Measurements from ENCODE around the gene NECAB3.
"Not testable (repeated sequence)": the region's sequence is repeated elsewhere in the genome, so short reads cannot be mapped to it uniquely, and the experiment has no call there.

The NECAB3 gene

DNA sequence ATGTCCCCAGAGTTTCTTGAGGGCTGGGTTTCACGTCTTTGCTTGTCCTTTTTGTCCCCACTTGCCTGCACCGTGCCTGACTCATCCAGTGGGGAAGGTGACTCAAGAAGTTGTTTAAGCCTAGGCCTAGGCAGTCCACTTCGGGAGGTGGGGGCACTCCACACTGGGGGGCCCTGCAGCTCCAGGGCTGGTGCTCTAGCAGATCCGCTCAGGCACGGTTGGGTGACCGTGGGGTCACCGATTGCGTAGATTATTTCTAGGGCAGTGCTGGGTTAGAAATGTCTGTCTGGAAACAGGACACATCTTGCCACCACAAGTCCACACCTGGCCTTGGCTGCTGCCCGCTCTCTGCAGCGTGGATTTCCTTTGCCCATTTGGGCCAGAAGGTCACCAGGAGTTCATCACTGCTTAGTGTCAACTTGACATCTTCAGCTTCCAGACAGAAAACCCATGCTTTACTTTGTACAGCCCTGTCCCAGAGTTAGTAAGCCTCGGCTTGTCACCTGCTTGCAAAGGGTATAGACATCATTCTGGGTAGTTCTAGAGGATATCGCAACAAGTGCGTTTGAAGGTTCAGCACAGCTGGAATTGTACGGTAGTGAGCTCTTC is 25.7 kb downstream of the NECAB3 start:
- no peak for DNase-seq

DNA sequence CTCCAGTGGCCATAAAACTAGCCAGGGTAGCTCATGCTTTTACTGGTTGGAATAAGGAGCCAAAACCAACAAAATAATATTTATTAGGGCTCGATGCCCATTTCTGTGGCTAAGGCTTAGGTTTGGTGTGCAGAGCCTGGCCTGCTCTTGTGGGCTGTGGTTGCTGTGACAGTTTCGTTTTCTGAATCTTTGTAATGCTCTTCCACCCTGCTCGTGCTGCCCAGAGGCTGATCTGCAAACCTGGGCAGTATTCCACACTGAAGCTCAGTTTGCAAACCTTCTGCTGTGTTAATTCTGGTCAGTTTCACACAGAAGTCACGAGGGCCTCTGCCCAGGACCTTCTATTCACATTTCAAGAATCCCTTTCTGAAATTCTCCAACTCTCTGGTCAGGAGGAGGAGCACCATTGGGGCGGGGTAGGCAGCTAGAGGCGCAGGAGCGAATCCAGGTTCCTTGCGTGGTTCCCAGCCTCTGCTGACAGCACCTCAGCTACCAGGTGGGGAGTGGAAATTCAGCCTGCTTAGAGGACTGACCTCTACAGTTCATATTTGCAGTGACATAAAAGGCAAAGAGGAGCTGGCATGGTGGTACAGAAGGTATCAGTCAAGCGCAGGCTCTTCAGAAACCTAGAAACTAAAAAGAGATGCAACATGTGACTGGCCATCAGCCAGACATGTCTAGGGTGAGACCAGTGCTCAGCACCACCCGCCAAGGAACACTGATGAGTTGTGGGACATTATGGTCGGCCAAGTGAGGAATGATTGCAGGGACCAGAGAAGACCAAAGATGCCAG is 26.4 kb downstream of the NECAB3 start:
- no peak for DNase-seq

DNA sequence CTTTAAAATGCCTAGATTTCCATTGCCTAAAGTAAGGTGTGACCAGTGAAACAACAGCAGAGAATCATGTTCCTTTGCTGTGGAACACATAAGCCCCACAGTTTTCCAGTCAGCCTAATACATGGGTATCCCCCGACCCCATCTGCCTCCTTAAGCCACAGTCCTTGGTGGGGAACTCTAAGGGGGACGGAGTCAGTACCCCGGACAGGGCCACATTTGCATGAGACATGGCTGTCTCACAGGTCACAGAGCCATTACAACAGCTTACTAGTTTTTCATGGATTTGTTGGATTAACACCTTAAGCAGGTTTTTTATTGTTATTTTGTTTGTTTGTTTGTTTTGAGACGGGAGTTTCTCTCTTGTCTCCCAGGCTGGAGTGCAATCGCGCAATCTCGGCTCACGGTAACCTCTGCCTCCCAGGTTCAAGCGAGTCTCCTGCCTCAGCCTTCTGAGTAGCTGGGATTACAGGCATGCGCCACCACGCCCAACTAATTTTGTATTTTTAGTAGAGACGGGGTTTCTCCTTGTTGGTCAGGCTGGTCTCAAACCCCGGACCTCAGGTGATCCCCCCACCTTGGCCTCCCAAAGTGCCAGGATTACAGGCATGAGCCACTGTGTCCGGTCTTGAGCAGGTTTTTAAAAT is 27.1 kb downstream of the NECAB3 start:
- not testable (repeated sequence) for DNase-seq

DNA sequence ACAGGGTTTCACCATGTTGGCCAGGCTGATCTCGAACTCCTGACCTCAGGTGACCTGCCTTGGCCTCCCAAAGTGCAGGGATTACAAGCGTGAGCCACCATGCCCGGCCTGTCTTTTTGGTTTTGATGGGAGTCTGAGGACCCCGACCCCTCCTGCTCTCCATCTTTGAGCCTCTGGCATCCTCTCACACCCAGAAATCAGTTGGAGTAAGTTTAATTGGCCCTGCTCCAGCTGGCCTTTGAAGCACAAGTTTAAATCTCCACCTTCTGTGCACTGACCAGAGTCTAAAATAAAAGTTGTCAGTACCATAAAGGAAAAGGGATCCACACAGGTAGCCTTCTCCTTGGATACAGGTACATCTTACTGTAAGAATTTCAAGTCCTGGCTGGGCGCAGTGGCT is 28.0 kb downstream of the NECAB3 start:
- DNase-seq = no peak

DNA sequence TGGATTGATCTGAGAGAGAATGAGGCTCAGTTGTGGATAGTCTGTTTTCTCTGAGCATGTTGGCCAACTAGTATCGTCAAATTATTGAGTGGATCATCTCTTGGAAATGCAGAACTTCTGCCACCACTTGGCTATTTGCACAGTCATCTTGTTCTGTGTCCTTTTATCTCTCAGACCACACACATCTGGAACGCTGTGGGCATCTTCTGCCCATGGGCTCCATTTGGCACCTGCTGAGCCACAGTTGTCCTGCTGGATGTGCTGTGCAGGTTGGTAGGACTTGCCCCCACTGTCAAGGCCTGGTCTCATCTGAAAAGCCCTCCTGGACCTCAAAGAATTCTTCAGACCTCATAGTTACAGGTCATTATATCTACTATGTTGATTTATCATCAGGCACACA is 28.8 kb downstream of the NECAB3 start:
- no peak for DNase-seq

DNA sequence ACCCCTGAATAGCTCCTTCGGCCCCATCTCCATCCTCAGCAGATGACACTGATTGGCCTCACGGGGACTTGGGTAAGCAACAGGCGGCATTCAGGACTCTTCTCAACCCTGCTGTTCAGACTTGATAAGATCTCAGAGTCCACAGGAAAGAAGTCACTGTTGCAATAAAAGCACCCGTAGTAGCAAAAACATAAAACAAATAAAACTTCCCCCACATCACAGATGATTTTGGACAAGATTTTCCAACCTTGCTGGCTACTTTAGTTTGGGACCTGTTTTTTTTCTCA is 29.2 kb downstream of the NECAB3 start:
- DNase-seq = no peak

DNA sequence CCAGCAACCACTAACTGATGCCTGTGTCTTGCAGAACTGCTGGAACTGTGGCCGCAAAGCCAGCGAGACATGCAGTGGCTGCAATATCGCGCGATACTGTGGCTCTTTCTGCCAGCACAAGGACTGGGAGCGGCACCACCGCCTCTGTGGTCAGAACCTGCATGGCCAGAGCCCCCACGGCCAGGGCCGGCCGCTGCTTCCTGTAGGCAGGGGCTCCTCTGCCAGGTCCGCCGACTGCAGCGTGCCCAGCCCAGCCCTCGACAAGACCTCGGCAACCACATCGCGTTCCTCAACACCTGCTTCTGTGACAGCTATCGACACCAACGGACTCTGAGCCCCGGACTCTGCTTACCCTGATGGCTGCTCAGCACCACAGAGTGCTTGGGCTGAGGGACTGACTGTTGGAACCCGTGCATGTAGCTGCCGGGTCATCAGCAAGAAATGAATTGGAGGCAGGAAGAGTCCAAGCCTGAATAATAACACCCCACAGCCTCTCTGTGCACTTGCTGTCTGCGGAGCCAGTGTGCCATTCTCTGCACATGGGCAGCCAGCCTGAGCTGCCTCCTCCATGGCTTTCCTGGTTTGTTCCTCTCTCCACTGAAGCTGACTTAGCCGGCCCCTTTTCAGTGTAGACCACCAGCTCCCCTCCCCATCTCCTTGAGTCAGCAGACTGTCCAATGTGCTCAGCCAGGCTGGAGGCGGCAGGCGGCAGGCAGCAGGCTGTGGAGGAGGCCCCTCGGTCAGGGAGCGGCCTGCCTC is 29.7 kb downstream of the NECAB3 start:
- no peak for DNase-seq

DNA sequence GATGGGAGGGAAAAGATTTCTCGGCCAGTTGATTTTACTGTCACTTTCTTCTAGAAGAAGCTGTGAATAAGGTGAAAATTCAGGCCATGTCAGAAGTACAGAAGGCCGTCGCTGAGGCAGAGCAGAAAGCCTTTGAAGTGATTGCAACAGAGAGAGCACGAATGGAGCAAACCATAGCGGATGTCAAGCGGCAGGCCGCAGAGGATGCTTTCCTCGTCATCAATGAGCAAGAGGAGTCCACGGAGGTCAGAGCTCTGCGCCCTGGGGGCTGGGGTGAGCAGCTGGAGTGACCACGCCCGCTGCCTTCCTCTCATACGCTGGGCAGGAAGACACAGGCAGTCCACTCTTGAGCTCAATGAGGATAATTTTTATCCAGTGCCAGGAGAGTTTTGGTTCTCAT is 33.9 kb downstream of the NECAB3 start:
- DNase-seq = no peak

DNA sequence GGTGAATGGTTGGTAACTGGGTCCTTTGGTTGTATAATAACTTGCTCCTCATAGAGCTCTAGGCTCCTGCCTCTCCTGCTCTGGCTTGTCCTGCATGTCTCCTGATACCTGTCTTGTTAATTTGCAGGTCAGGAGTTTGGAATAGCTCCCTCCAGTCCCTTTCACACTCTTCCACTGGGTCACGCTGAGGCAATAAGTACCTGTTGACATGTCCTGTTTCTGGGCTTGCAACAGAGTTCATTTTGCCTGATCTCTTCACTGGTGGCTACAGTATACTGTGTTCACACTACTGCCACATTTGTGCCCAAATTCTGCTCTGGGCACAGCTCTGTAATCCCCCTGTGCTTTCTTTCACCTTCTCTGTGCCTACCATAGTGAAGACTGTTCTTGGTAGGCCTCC is 37.5 kb downstream of the NECAB3 start:
- DNase-seq = no peak

DNA sequence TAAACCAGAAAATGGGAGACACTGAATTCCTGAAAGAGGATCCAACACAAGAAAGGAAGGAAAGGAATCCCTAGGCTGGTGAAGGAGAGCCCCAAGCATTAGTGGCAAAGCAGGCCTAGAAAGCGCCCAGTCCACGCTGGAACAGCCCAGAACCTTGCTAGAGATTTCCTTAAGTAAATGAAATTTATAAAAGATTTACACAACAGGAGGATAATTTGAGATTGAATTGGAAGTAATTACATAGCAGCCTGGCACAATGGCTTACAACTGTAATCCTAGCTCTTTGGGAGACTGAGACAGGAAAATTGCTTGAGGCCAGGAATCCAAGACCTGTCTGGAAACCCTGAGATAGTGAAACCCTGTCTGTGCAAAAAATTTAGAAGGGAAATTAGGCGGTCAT is 38.9 kb downstream of the NECAB3 start:
- DNase-seq = no peak

DNA sequence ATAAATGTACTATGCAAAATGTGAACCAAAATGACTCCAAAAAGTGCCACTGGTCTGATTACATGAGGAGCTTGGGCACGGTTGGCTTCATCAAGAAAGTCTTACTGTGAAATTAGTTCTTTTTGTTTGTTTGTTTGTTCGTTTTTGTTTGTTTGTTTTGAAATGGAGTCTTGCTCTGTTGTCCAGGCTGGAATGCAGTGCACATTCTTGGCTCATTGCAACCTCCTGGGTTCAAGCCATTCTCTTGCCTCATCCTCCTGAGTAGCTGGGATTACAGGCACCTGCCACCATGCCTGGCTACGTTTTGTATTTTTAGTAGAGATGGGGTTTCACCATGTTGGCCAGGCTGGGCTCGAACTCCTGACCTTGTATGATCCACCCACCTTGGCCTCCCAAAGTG is 42.3 kb downstream of the NECAB3 start:
- DNase-seq = not testable (repeated sequence)

DNA sequence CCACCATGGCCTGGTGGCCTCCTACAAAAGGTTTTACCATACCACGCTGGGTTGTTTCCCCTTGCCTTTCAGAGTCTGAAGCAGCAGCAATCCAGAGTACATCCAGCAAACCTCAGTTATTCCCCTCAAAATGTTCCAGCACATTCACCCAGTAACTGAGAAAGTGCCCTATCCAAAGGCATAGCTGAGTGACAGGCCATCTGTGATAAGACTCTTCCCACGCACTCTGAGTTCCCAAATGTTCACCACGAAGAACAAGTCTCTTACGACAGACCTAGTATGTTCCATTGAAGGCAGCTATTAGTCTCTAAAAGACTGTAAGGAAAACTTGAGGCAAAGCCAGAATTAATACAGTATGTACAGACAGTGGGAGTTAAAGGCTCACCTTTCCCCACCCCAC is 43.7 kb downstream of the NECAB3 start:
- DNase-seq = no peak

DNA sequence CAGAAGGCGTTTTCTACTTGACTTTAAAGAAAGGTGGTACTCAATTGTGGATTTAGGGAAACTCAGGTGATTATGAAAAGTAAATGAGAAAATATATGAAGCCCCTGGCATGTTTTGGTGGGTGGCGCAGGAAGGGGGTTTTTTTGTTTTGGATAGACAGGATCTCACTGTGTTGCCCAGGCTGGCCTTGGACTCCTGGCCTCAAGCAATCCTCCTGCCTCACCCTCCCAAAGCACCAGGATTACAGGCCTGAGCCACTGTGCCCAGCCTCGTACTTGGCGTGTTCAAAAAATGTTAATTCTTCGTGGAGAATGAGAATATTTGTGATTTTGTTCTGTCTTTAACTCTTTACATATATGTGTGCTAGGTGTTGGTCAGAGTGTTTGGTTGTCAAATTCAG is 44.2 kb downstream of the NECAB3 start:
- DNase-seq = no peak

DNA sequence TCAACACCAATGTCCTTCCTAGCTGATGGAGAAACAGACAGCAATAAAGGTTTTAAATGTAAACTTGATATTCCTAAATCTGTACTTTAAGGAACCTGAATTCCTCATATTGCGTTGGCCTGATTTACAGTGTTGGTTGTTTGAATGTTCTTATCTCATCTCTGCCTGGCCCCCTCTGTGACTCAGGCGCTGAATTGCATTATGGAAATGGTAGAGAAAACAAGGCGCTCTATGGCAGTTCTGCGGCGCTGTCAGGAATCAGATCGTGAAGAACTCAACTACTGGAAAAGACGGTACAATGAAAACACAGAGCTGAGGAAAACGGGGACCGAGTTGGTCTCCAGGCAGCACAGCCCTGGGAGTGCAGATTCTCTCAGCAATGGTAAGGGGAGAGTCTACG is 44.7 kb downstream of the NECAB3 start:
- no peak for DNase-seq

DNA sequence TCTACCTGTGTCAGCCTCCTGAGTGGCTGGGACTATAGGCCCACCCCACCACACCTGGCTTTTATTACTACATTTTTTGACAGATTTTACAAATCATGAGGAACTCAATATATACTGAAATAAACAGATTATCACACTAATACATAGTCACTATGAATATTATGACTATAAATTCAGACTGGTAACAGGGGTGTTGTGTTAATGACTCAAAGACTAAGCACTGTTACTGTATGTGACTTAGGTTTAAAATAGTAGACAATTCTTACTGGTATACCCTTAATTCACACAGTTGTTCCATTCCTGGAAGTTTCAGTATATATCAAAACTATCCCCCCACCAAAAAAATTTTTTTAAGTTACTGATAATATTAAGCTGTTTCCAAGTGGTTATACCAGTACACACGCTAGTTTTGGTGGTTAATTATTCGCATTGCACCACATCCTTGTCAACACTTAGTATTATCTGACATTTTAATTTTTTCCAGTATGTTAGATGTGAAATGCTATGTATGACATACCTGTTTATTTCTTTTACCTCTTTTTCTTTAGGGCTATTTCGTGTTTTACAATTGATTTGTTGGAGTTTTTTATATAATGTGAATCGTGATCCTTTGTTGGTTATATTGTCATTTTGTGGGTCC is 46.5 kb downstream of the NECAB3 start:
- DNase-seq = no peak

DNA sequence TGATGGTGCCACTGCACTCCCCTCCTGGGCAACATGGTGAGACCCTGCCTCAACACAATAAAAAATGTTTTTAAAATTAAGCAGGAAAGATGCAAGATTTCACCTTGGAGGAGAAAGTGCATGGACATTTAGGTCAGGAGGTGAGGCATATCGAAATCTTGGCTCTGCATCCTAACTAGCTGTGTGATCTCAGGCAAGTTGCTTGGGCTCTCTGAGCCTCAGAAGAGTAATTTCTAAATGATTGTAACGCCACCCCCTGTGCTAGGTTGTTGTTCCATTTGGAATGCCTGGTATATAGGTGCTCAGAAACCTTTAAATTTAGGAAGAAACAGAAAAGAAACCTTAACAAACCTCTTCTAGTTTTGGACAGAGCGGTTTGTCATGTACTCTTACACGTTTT is 48.0 kb downstream of the NECAB3 start:
- DNase-seq = no peak

DNA sequence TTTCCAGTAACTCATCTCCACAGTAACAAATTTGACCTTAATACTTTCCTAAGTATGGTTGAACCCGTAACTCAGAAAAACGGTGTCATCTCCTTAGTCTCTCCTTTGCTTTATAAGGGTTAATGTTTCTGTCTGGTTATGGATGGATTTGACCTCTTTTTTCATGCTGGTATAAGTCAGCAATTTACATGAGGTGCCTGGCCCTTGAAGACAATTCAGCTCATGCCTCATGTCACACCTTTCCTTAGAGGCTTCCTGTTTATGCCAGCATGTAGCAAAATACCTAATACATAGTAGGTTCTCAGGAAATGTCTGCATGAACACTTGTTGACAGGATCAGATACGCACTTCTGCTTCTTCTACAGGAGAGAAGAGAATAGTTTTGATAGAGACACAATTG is 49.8 kb downstream of the NECAB3 start:
- DNase-seq = no peak

DNA sequence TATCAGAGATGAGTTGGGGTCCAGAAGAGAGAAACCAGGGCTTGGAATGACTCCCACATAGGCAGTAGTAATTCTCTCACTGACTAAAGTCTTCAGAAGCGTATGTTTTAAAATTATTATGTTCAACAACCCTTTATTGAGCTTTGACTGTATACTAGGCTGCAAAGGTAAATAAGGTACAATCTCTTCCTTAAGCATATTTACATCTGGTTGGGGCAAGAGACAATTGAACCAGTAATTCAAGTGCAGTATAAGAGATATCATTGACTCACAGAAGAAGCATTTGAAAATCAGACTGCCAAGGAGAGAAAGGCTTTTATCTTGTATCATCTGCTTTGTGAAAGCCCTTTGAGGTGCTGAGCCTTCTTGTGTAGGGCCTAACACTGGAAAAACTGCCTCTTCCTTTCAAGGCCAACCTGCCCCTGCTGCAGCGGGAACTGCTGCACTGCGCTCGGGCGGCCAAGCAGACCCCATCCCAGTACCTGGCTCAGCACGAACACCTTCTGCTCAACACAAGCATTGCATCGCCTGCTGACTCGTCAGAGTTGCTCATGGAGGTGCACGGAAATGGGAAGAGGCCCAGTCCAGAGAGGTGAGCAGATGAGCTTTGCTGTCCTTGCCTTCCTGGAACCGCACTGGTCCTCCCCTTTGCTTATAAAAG is 51.4 kb downstream of the NECAB3 start:
- no peak for DNase-seq

DNA sequence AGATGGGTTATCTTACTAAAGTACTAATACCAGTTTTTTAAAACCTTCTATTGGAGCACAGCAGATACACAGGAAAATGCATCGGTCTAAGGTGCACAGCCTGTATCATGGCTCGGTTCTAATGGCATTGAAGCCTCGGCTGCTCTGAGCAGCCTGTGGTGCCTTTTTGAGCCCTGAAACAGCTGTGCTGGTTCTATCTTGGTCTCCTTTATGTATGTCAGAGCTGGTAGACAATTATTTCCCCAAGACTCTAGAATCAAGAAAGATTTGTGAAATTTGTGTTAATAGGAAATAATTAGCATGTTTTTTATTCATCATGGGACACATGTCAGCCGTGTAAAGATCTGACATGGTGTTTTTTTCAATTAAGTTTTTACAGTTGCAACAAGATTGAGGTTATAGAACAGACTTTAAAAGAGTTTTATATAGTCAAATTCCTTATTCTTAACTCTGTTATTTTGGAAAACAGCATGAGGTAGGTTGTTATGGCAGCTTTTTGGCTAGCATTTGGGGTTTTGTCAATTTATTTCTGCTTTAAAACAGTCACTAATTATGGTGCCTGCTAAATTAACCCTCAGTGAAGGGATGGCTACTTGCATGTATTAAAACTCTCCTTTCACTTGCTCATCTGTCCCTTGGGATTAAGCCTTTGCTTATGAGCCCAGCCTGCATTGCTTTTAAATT is 52.4 kb downstream of the NECAB3 start:
- no peak for DNase-seq

DNA sequence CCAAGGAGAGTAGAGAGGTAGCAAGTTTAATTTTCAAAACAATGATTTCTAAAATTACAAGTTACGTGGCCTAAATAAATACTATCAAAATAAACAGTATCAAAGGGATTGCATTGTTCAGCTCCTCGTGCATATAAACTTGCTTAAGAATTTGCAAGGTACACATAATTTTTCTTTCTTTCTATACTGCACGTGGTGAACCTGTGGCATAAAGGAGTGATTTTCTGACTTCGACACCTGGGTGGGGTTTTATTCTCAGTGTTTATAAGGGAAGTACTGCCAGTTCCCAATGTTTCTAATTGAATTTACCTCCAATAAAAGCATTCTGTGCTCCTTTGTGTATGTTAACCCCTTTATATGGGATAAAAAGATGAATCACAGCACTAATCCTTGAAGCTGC is 62.2 kb downstream of the NECAB3 start:
- no peak for DNase-seq

DNA sequence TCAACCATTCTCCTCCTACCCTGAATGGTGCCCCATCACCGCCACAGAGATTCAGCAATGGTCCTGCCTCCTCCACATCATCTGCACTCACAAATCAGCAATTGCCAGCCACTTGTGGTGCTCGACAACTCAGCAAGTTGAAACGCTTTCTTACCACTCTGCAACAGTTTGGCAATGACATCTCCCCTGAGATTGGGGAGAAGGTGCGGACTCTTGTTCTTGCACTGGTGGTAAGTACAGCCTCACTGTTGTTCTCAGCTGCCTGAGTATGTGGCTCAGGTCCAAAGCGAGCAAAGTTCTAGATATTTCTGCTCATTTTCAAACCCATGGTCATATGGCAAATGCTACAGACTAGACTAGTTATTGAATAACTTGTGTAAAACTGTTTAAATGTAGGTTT is 63.1 kb downstream of the NECAB3 start:
- no peak for DNase-seq

DNA sequence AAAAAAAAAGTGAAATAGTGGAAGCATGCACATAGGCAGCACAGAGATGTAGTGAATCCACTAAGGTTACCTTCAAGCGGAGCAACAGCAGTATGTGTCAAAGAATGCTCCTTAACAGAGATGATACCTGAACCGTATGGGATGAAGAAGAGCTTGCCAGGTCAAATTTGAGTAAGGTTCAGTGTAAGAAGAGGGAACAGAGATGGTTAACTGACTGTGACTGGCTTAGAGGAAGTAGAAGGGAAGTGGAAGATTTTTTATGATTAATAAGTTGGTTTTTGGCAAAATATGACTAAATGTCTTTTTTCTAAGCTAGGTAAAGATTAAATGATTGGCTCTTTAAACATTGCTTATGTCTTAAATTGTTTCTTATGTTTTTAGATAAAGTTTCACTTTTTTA is 64.7 kb downstream of the NECAB3 start:
- no peak for DNase-seq

Data from NCI-H774 (cell line).